HG02610 (cell line): Measurements from ENCODE around the gene PON1.

ENCODE experiments used
- ATAC-seq: cut with Tn5 transposase; IDR thresholded peaks from one replicate; pipeline ENCODE4 v1.9.1; 2021; ENCODE audit warnings: mild to moderate bottlenecking, moderate library complexity; ENCODE audit not compliant: unreplicated experiment

PON1 gene

DNA sequence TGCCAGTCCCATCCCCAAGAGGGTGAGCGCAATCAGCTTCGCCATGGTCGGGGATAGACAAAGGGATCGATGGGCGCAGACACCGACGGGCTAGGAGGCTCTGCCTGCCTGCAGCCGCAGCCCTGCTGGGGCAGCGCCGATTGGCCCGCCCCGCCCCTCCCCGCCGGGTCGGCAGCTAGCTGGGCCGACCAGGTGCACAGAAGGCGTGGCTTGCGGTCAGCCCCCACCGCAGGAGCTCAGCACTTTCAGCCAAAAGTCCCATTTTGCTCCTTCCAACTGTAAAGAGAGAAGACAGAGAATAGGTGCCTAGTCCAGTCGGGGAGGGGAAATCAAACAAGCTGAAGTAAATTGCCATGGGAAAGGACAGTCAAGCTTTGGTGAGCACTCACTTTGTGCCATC, at the start of gene PON1:
PON1 (minus strand) TSS at position 102 of the 400 bp plus-strand sequence; CDS start at position 45, 57 bp downstream.
- peak; percentile 75 for ATAC-seq

DNA sequence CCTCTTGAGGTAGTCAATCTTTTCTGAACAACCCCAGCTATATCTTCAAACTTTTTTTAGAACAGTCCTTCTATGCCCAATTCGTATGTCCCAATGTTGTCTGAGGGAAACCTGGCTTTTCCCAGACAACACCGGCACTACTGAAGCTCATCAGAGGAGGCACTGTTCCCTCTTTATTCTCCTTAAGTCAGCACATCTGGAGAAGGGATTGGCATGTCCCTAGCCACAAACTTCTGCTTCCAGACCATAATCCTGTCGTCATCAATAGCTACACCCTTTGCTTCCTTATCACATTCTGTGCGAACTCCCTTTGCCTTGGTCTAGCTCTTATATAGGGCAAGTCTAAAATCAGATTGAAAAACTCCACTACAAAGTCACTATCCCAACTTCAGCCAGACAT, 49.0 kb upstream of the PON1 start:
- no peak for ATAC-seq

DNA sequence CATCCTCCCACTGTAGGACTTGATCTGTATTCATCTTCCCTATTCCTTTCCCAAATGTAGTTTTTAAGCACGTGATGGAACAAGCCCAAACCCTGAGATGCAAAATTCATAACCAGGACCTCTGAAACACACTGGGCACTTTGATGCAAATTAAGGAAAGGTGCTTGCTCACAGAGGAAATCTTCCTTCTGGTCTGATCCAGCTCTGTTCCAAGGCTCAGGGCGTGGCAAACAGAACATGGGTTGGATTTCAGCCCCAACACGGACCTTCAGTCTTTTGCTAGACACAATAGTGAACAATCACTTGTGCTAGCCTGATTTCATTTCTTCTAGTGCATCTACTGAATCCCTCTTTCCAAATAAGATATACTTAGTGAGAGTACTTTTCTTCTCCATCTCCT, 43.9 kb upstream of the PON1 start:
- no peak for ATAC-seq

DNA sequence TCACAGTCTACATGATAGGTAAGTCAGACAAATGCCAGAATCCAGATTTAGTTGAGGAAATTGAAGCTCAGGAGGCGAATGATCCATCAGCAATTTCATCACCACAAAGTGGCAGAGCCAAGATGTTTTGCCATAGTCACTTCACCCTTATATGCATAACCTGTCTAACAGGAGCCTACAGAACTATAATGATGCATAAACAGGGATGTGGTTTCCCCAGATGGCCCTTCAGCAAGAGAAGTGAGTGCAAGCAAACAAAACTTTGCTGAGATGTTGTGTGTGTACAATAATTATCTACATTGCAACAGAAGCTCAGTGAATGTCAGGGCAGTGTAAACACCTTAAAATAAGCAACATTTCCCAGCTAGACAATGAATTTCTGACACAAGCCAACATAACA, 43.3 kb upstream of the PON1 start:
- ATAC-seq: no peak

DNA sequence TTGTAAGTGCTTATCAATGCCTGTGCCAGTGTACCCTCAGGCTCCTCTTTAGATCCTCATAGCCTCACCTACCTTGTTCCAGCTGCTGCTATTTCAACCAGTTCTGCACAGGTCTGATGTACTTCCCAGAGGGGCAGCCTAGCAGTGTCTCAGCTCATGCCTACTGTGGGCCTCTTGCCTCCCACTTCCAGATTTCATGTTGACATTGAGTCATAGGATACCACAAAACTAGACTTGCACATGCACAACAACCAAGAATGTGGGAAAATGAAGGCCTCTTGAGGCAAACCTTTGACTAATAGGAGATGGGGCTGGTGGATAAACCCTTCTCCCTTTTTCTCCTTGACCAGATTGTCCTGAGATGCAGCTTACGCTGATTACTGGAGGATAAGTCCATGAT, 40.8 kb upstream of the PON1 start:
- no peak for ATAC-seq

DNA sequence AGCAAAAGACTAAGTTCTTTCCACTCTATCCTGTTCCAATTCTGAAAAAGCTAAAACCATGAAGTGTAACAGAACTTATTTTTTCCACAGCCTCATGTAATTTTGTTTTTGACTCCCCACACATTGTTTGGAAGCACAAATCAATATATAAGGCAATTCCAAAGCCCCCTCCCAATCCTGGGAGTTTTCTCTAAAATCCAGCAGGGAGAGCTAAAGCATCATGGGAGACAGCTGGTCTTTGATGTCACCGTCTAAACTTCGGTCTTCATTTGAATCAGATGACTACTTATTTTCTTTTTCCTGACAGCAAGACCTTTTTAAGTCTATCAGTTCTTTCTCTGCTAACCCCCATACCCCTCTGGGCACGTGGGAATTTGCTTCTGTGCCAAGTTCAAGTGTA, 33.3 kb upstream of the PON1 start:
- ATAC-seq: no peak

DNA sequence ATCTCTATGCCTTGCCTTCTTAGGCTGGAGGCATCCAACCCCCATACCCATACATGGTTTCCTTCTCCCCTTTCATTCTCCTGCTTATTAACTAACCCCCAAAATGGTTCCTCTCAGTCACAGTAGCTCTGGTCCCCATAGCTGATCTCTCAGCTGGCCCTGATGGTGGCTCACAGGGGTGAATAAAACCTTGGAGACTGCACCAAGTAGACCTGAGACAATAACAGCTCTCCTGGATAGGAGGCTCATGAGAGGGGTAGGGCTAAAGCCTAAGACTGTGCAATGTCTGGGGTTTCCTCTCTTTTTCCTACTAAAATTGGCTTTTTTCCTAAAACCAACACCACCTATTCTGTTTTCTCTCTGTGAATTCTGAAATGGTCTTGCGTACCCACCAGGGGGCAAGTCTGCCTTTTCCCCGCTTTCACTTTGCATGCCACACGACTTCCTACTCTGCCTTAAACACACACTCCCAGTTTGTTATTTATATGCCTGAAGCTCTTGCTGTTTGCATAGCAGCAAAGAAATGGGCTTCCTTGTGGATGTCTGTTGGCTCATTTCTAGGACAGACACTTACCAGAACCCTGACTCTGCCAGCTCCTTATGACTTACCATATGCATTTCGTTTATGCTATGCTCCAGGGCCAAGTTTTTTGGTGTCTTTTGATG, 18.4 kb upstream of the PON1 start:
- ATAC-seq: no peak

DNA sequence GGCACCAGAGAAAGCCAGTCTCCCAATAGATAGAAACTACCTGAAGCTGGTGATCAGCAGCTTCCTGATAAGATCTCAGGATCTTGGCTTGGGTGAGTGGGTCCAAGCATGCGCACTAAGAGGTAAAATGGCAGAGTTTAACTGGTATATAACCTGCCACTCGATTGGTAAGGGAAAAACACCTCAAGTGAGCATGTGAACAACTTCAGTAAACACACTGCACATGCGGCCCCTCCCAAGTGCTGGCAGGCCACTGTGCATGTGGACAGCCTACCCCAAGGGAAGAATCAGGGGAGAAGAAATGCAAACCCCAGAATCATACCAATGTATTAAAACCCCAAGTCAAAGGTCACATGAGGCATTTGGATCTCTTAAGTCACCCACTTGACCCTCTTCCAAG, 17.7 kb upstream of the PON1 start:
- ATAC-seq: no peak

DNA sequence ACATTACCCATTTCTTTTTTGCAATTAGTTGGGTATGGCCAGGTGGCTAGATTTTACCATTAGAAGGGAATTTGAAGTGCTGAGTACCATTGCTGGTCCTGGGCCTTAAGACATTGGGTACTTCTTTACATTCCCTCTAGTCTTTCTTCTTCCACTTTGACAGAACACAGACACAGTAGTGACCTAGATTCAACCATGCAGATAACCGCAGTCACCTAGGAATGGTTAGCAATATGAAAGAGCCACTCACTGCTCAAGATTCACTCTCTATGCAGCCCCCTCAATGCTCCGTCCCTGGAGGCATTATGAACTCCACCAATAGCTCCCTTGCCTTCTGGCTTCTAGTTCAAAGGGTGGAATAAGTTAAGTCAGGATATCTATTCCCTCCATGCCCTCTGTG, 16.2 kb upstream of the PON1 start:
- no peak for ATAC-seq

DNA sequence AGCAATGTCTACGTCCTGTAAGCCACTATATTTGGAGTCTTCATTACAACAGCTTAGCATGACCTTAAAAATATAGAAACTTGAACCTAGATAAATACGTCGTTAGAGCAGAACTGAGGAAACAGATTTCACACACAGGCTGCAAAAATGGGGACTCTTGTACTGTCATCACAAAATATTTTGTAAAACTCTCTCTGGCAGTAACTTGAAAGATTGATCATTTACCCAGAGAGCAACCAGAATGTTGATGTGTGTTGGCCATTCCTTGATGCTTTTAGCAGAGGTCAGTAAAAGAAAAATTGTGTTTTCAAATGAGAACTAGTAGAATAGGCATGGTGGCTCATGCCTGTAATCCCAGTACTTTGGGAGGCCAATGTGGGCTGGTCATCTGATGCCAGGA, 14.5 kb upstream of the PON1 start:
- ATAC-seq: no peak

DNA sequence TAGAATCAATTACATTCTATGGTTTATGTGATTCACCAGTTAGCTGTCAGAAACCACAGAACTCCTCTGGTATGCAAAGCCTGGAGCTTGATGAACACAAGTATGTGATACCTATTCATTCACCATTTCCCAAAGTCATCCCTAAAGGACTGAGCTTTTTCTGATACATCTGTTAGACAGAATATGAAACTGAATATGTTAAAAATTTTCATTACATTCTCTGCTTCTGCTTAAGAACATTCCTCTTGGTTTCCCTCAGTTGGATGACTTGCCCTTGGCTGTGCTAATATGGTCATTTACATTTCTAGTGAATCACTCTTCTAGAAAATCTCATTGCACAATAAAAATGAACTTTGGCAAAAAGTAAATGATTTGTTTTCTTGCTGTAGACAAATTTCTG, 10.8 kb upstream of the PON1 start:
- ATAC-seq: no peak

DNA sequence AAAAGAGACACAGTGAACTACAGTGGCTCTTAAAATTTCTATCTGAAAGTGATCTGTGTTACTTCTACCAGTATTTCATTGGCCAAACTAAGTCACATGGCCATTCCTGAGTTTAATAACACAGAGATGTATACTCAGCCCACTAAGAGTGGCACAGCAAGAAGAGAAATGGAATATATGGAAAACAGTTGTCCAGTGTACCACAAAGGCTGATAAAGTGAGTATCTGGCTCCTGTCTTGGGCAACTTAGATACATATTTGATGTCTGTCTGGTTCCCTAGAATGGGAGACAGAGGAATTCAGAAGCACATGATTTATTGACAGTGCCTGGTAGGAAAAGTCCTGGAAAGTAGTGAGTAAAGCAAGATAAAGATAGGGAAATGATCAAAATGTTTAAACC, 10.1 kb upstream of the PON1 start:
- no peak for ATAC-seq

DNA sequence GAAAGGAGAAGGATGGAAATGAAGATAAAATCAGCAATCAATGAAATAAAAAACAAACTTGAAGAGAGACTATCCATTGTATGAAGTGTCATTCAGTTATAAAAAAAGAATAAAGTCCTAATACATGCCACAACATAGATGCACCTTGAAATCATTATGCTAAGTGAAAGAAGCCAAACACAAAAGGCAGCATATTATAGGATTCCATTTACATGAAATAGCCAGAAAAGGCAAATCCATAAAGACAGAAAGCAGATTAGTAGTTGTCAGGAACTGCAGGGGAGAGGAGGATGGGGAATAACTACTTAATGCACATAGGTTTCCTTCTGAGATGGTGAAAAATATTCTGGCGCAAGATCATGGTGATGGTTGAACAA, 6.6 kb upstream of the PON1 start:
- ATAC-seq: peak; percentile 31

DNA sequence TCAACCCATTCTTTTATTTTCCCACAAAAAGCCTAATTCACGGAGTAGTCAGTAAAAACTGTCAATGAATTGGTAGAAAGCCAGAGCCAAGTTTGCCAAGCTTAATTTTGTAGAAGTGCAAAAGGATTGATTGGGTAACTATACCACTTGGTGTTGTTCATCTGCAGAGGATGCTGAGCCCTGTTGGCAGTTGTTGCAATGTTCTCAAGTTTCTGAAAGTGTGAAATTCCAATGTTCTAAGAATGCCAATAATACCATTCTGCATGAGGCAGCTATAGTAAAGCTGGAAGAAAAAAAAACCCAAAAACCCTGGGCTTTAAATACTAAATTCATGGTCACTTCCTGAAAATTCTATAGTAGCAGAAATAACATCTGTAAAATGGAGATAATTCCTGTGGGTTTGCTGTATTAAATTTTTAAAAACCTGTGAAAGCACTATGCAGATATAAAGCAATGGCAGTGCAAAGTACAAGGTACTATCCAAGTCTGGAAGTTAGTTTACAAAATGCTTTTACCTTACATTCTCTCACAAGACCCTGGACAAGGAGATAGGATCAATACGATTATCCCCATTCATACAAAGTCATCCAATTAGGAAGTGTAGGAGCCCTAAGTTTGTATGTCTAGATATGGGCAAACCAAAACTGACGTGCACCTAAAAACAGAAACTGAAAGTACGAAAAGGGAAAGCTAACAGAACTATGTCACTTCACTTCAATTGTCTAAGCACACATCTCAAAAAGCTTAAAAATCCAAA, 6.0 kb upstream of the PON1 start:
- ATAC-seq: peak; percentile 98

DNA sequence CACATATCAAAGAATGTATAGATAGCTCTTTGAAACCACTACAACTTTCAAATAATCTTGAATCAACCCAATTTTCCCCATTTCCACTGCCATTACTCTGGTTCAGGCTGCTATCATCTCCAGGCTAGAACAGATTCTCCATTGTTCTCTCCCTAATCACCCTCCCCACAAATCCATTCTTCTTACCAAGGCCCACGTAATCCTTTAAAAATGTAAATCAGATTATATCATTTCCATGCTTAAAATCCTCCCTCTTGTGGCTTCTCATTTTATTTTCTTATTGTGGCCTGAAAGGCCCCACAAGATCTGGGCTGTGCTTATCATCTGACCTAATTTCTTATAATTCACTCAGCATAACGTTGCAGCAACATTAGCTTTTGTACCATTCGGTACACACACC, 3.0 kb upstream of the PON1 start:
- ATAC-seq: no peak

DNA sequence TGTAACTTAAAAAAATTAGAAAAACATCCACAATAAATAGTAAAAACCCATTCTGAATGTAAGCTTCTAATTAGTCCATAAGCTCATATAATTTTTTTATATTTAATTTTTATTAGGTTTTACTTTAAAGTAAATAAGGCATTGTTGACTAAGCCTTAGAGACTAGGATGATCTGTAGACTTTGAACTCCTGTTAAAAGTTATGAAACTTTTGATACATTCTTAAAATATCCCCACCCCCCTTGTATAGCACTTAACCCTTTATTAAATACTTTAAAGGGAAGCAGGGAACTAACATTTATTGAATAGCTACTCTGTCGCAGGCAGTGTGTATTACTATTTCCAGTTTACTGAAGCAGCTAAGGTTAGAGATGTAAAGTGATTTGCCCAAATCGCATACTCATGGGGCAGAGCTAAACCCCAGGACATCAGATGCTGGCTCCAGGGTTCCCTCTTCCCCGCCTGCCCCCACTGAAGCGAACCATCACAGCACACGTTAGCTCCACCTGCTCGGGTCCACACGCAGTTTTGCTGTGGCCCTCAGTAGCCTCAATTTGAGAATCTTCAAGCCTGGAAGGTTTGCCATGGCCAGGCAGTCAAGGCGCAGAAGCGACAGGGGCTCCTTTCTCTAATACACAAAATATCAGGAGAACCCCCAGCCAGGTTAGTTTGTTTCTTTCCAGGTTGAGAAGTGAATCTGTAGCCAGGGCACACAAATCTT, 762 bp downstream of the PON1 start:
- ATAC-seq: no peak

DNA sequence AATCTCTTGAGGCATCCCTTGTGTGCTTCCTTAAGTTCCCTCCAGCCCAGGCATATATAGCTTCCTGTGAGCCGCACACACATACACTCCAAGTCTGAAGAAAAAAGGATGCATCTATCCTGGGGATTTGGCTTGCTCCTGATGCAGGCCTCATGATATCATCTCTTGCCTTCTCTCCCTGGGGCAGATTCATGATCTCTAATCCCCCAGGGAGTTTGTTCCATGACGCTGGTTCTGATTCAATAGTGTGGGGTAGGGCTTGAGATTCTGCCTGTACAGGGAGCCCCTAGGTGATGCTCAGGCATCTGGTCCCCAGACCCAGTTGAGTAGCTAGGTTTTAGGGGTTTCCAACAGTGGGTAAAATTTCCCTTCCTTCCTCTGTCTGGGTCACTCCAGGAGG, 1.5 kb downstream of the PON1 start:
- no peak for ATAC-seq

DNA sequence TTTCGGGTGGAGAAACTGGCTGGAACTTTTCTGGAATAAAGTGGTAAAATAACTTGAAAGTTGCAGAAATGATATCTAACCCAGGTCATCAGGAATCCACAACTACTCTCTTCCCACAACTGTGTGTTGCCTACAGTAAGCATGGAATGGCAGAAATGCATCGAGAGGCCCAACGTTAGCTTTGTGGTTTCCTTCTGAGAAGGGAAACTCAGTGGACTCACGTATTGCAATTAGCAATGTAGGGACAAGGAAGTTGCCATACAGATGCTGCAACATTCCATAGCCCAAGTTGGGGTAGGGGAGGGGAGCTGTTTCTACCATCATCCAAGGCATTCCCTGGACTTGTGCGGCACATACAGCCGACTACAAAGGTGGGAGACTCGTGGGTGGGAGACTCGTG, 1.9 kb downstream of the PON1 start:
- no peak for ATAC-seq

DNA sequence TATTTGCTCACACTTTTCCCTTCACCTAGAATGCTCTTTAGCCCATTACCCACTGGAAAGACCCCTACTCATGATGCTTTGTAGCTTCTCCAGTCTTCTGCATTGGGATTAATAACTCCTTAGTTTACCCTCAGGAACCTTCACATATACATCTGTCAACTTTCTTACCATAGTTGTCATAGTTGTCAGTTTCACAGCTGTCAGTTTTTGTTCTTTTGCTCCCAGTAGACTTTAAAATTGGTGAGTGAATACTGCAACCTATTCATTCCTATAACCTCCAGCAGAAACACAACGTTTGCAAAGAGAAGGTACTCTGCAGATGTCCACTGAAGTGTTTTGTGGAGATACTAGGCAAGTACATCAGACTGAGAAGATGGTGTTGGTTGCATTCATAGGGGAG, 2.6 kb downstream of the PON1 start:
- no peak for ATAC-seq

DNA sequence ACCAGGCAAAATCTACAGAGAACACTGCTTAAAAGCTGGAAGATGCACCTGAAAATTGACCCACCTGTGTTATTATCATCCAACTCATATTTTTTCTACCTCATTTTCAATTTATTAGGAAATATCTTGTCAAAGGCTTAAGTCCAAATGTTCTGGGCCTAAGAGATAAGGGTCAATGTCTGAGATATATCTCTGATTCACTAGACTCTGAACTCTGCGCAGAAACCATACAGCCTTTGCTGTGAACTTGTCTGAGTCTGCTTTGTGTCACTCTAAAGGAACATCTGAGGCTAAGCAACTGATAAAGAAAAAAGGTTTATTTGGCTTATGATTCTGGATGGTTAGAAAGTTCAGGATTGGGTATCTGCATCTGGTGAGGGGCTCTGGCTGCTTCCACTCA, 3.7 kb downstream of the PON1 start:
- no peak for ATAC-seq

DNA sequence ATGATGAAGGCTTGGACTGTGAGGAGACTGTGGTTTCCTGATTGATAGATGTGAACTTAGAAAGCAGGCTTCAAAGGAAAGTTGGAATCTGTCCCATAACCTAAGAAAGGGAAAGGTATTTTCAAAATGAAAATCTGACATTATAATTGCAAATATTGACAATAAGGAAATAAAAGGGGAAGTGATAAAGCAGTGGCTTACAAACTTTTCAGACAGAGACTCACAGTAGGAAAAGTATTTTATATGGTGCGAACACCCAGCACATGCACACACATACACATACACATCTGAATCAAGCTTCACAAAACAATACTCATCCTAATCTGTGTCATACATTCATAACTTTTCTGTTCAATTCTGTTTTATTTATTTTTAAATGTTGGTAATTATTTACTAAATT, 4.8 kb downstream of the PON1 start:
- ATAC-seq: no peak

DNA sequence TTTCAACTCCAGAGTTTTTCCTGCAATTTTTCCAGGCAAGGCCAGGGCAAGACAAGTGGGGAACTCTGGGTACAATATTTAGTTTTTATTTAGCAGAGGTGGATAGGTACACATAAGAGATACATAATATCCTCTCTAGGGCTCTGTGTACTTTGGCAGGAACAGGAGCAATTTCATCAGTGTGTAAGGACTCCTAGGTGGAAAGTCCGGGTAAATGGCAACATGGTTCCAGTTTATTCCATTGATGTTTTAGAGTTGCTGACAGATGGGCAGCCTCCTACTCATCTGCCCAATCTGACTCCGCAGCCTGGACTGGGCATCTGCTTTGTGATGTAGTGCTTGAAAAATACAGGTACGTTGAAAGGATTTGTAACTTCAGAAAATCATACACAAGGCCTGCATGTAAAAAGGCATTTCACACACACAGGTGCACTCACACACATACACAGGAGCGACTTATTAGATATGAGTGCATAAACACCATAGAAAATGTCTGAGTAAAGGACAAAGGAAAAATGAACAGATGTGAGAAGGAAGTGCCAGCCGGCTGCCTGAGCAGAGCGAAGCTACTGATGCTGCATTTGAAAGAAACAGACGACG, 5.7 kb downstream of the PON1 start:
- no peak for ATAC-seq
